Right atrium auricular region (tissue), 2 donors: ENCODE data around the gene CUX1. TPM values are rescaled to one million over a fixed set of nuclear protein-coding genes. Genes with fewer than 3 reads are reported as not detected.
"Not testable (repeated sequence)": the region's sequence is repeated elsewhere in the genome, so short reads cannot be mapped to it uniquely, and the experiment has no call there.

Experiments used
- DNase-seq: peaks from one replicate; pipeline ENCODE4 v3.0.0-alpha.2; 2019; ENCODE audit warnings: low spot score
- H3K27ac ChIP-seq, 2 donors: fragments of 200-600 bp; sonication (generic); 1 replicate in 1 of 2; 2 replicates in 1 of 2; pipeline ENCODE4 v1.5.1; 2016 to 2019
- H3K27me3 ChIP-seq, 2 donors: fragments of 200-600 bp; sonication (generic); one replicate each; pipeline versions ENCODE4 v1.5.1 to v1.6.0; 2017 to 2019
- H3K36me3 ChIP-seq: fragments of 200-600 bp; sonication (generic); one replicate; pipeline ENCODE4 v1.5.1; 2016
- H3K4me1 ChIP-seq, 2 donors: fragments of 200-600 bp; sonication (generic); one replicate each; pipeline versions ENCODE4 v1.5.1 to v1.6.0; 2017 to 2019
- H3K4me3 ChIP-seq, 2 donors: fragments of 200-600 bp; sonication (generic); 1 replicate in 1 of 2; 2 replicates in 1 of 2; pipeline ENCODE4 v1.5.1; 2017 to 2019; ENCODE audit warnings: mild to moderate bottlenecking in 1 of 2, moderate library complexity in 1 of 2
- H3K9me3 ChIP-seq, 2 donors: fragments of 200-600 bp; sonication (generic); one replicate each; pipeline ENCODE4 v1.5.1; 2019
- CTCF ChIP-seq, 2 donors: fragments of 200-600 bp; sonication (generic); IDR thresholded peaks; one replicate each; pipeline ENCODE4 v1.5.1; 2019; ENCODE audit warnings: antibody characterized with exemption in 2 of 2
- total RNA-seq, 2 donors: library from RNA; depleted of rRNA; stranded (reverse); fragments of >200 nt; gene quantifications; one replicate each; pipeline ENCODE4 v1.1.0, GENCODE V29; 2016

CUX1 gene
- total RNA-seq, 2 donors from 2014 or later = 71.1 to 94.4 TPM

GRCh38 chr7:102296514-102296913 lies 479.1 kb downstream of the CUX1 start:
- Histone ChIP-seq H3K27me3 (peaks cover 0 to 3% of the 10 kb centered on the region in 2 donors), H3K4me1 (no peaks in the 10 kb centered on the region), H3K4me3 (no peak overlapping the region), H3K36me3 (no peaks in the 10 kb centered on the region), H3K9me3 (no peaks in the 10 kb centered on the region), H3K27ac (no peak overlapping the region)
- no peak for DNase-seq
- no peak for TF ChIP-seq CTCF (IDR thresholded peaks at IDR 0.05)

GRCh38 chr7:102297487-102298218 lies 480.2 kb downstream of the CUX1 start:
- Histone ChIP-seq H3K9me3 (no peaks in the 10 kb centered on the region), H3K36me3 (no peaks in the 10 kb centered on the region), H3K4me1 (no peaks in the 10 kb centered on the region), H3K27ac (no peak overlapping the region), H3K27me3 (peaks cover 0 to 3% of the 10 kb centered on the region in 2 donors), H3K4me3 (no peak overlapping the region)
- DNase-seq = no peak
- no peak for TF ChIP-seq CTCF (IDR thresholded peaks at IDR 0.05)

- peak in 1 of 2 donors; percentile 47 for TF ChIP-seq CTCF (IDR thresholded peaks at IDR 0.05)
- no peak for DNase-seq
- Histone ChIP-seq H3K36me3 (no peaks in the 10 kb centered on the region), H3K27me3 (peaks cover 0 to 3% of the 10 kb centered on the region in 2 donors), H3K27ac (no peak overlapping the region), H3K9me3 (no peaks in the 10 kb centered on the region), H3K4me1 (peaks cover 0 to 12% of the 10 kb centered on the region in 2 donors), H3K4me3 (no peak overlapping the region)
Observed at GRCh38 chr7:102300643-102301221, 483.3 kb downstream of the CUX1 start.

- H3K27ac ChIP-seq, H3K27me3 ChIP-seq, H3K9me3 ChIP-seq, H3K36me3 ChIP-seq, H3K4me3 ChIP-seq, DNase-seq: not testable (repeated sequence)
- H3K4me1 ChIP-seq = peaks cover 0 to 12% of the 10 kb centered on the region in 2 donors
Observed at GRCh38 chr7:102301367-102301766, 483.9 kb downstream of the CUX1 start.

GRCh38 chr7:102302025-102302424 lies 484.6 kb downstream of the CUX1 start:
- Histone ChIP-seq H3K4me3 (no peak overlapping the region), H3K9me3 (no peaks in the 10 kb centered on the region), H3K27me3 (peaks cover 0 to 3% of the 10 kb centered on the region in 2 donors), H3K36me3 (no peaks in the 10 kb centered on the region), H3K27ac (no peak overlapping the region), H3K4me1 (peaks cover 0 to 14% of the 10 kb centered on the region in 2 donors)
- no peak for TF ChIP-seq CTCF (IDR thresholded peaks at IDR 0.05)
- DNase-seq = no peak

- no peak for TF ChIP-seq CTCF (IDR thresholded peaks at IDR 0.05)
- no peak overlapping the region for H3K27ac ChIP-seq
- peaks cover 0 to 17% of the 10 kb centered on the region in 2 donors for H3K4me1 ChIP-seq
- no peaks in the 10 kb centered on the region for H3K9me3 ChIP-seq
- H3K4me3 ChIP-seq = no peak overlapping the region
- no peak for DNase-seq
- H3K36me3 ChIP-seq = no peaks in the 10 kb centered on the region
- H3K27me3 ChIP-seq = peaks cover 0 to 3% of the 10 kb centered on the region in 2 donors
Observed at GRCh38 chr7:102303669-102304422, 486.4 kb downstream of the CUX1 start.
